Measurements from ENCODE around the gene MFRP.
"Not testable (repeated sequence)": the region's sequence is repeated elsewhere in the genome, so short reads cannot be mapped to it uniquely, and the experiment has no call there.

Gene MFRP

DNA sequence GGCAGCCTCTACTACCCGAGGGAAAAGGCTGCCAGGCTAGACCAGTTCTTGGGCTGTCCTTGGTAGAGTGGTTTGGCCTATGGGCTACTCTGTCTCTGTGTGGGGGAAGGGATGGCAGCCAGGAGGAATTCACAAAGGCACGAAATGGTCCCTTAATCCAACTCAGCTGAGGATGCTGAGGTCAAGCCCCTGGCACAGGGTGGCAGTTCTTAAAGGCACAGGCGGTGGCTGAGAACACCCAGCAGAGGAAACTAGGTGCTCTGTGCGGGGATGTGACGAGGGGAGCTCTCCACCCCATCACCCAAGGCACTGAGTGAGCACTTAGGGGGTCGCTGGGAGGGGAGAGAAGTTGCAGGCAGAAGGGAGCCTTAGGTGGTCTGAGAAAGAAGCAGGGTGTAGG is at the start of gene MFRP:
Gene MFRP (minus strand): TSS at position 101 of the 400 bp plus-strand sequence. CDS start 192 bp downstream, outside the sequence.
- DNase-seq, result no peak

DNA sequence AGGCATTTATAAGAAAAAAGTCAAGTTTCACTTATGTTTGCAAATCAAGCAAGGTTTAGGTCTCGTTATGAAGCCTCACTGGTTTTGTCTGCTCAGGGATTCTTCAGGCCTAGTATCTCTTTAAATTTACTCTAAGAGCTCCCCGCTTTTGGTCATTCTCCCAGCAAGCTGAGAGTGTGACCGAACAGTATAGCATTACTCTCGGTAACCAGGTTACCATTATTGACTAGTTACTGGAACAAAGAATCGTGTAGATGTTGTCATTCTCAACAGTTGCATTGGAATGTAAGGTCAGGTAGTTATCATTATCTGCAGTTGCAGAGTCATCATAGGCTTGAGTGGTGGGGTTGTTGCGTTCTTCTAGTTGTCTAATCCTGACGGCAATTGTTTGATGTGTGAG is 44.8 kb upstream of the MFRP start:
- DNase-seq, result peak; percentile 25

DNA sequence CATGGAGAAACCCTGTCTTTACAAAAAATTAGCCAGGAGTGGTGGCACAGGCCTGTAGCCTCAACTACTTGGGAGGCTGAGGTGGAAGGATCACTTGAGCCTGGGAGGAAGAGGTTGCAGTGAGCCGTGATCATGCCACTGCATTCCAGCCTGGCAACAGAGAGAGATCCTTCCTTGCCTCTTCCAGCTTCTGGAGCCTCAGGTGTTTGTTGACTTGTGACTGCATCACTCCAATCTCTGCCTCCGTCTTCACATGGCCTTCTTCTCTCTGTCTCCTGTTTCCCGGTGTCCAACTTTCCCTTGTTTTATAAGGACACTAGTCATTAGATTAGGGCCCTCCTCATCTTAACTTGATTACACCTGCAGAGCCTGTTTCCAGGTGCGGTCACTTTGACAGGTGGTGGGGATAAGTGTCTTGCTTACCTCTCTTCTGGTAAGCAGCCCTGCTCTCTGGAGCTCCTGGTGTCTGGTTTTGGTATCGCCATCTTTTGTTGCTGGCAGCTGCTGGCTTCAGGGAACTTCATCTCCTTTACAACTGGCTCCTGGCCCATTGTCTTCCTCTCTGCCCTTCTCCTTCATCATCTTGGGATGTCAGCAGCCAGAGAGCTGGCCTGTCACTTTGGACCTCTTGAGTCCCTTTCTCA is 43.2 kb upstream of the MFRP start:
- DNase-seq, result peak; percentile 95

DNA sequence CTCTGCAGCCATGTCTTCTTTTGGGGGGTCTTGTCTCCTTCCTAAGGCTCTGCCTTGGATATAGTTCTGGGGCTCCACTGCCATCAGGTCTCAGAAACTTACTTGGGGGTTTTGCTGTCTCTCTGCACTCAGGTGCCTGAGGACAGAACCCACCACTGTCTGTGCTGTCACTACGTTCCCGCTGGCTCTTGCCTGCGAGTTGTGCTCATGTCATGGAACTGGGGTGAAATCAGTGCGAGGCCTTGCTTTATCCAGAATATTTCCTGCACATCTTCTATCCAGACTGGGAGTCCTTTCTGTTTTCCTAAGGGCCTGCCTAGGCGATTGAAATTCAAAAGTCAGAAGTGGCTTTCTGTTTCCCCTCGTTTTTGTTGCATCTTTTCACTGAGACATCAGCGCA is 41.6 kb upstream of the MFRP start:
- DNase-seq, result no peak

GRCh38 chr11:119384332-119384731 is 37.8 kb upstream of the MFRP start:
- DNase-seq, result no peak

GRCh38 chr11:119382513-119382912 is 36.0 kb upstream of the MFRP start:
- not testable (repeated sequence) for DNase-seq

GRCh38 chr11:119382101-119382500 is 35.6 kb upstream of the MFRP start:
- peak; percentile 65 for DNase-seq

GRCh38 chr11:119381181-119381988 is 34.9 kb upstream of the MFRP start, which contains the start of gene USP2:
Gene USP2, minus strand, starts transcription at chr11:119381690. Its CDS starts 8,210 bp downstream, at chr11:119373480.
- DNase-seq, result peak; percentile 99

DNA sequence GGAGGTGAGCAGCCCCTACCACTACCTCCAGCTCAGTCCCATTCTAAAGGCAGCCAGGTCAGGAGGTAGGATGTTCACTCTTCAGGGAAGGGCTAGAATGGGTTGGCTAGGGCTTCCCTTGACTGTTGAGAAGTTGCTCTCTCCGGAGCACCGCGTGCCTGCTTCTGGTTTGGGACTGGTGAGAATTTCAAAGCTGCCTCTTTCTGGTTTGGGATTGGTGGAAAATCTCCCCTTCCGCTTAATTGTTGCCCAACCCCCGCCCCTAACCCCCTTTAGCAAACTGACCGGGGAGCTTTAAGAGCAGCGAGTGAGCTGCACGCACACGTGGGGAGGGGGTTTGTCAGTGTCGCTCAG is 34.3 kb upstream of the MFRP start:
- DNase-seq, result peak; percentile 58

DNA sequence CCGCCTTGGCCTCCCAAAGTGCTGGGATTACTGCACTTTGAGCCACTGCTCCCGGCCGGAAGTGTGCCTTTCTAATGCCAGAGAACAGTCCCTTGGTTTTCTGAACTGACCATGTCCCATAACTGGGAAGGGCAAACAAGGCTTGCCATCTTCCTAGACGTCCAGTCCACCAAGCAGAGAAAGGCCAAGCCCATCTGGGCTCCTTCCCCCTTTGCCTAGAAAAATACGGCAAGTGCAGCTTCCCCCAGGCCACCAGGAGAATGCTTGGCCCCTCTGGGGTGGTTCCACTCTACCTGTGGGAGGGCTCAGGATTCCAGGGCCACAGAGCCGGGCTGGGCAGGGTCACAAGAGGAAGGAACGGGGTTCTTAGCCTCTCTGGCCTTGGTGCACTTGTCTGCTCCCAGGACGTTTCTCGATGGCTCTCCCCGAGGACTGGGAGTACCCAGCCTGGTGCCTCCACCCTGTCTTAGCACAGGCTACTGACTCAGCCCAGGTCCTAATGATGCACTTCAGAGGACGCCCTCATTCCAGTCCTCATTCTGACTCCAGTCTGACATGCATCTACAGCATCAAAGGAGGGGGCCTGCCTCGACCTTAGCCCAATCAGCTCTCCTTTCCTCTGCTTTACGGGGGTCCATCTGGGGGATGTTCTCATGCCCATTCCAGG is 33.8 kb upstream of the MFRP start:
- no peak for DNase-seq

- no peak for DNase-seq
Observed at GRCh38 chr11:119378851-119379465, 32.5 kb upstream of the MFRP start.

GRCh38 chr11:119377961-119378667 is 31.6 kb upstream of the MFRP start:
- DNase-seq, result no peak

DNA sequence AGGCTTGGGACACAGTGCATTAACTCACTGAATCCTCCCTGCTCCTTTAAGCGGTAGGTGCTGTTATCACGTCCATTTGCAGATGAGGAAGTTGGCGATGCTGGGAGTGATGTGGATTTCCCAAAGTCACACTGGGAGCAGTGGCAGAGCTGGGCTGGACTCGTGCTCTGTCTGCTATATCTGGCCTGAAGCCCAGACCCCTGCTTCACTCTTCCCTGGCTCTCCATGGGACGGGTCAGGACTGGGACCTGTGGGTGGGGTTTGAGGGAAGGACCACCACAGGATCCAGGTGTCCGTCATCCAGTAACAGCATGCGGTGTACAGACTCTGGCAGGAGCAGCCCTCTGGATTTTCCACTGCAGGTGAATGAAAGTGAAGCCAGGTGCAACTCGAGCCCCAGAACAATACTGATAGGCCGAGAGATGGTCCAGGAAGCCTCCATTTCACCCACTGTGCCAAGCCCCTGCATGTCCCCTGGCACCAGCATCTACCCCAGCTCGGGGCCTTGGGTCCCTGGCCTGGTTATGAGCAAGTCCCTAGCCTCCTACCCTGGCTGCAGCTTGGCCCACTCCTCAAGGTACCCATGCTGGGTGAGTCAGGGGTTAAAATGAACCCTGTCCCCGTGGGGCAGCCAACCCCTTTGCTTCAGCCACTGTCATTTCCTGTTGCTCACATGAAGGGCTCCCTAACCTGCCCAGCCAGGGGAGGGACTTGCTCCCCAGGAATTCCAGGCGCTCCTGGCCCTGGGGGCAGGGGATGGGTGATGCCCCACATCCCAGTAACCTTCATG is 30.8 kb upstream of the MFRP start:
- DNase-seq, result no peak

DNA sequence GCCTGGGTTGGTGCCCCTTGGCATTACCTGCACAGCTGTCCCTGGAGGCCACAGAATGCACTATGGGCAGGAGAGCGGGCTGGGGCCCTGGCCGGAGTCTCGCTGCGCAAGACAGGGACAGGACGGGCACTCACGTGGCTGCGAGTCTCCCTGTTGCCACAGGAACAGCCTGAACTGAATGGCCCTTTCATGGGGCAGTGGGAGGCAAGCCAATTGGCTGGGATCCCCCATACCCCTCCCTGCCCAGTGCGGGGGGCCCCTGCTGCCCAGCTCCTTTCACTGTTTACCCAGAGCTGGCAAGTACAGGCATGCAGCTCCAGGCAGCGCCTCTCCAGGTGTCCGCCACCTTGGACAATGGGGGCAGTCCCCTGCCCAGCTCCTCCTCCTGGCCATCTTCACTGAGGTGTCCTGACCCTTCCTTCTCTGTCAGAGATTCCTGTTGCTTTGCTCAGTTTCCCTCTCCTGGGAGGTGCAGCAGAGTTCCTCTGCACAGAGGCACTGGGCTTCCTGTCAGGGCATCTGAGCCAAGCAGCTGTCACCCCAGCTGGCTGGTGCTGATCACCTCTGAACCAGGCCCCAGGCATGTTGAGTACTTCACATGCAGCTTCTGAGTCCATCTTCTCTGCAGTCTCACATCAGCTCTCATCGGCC is 29.8 kb upstream of the MFRP start:
- peak; percentile 73 for DNase-seq

GRCh38 chr11:119375337-119376196 is 29.1 kb upstream of the MFRP start:
- no peak for DNase-seq

- DNase-seq, result no peak
Observed at GRCh38 chr11:119374632-119375336, 28.3 kb upstream of the MFRP start.

DNA sequence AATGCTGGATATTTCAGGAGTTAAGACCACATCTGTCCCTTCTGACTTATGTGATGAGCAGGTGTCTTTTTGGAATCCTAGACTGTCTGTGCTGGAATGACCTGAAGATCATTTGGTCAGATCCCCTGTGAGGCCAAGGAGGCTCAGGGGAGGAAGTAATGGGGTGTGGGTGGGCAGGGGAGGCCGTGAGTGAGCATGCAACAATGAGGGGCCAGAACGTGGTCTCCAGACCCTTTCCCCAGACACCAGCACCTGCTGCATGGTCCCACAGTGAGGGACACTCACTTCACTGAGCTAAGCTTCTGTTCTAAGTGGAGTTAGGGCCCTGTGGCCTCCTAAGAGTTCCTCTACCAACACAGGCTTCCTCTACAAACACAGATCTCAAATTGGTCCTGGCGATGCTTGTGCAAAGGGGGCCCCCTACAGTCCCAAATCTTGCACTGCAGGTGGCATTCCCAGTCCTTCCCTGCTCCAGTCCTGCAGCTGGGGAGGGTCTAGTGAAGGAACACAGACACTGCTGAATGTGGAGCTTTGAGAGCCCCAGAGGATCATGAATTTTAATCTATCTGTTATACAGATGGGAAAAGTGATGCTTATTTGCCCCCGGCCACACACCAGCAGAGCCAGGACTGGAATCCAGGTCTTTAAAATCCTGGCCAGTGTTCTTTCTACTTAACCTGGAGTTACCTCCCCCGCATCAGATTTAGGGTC is 27.6 kb upstream of the MFRP start:
- DNase-seq, result peak; percentile 89

- DNase-seq, result no peak
Observed at GRCh38 chr11:119373059-119373920, 26.8 kb upstream of the MFRP start.
